Measurements from ENCODE around the gene KLF18. TPM values are rescaled to one million over a fixed set of nuclear protein-coding genes. Genes with fewer than 3 reads are reported as not detected.

KLF18 gene
- total and polyA plus RNA-seq, 4 experiments from 2014 or later = not detected

- Mint-ChIP-seq H3K4me3 (no peak overlapping the region), H3K27me3 (peaks cover 5 to 19% of the 10 kb centered on the region in 2 donors), H3K27ac (no peak overlapping the region), H3K36me3 (no peaks in the 10 kb centered on the region), H3K9me3 (no peaks in the 10 kb centered on the region), H3K4me1 (no peaks in the 10 kb centered on the region)
- H3K27ac ChIP-seq (ENCODE audit: low read depth, low read length) = no peak overlapping the region
- no peak overlapping the region for H3K4me3 ChIP-seq (ENCODE audit: low read length in 2 of 2)
- intact Hi-C loops (cut with micrococcal nuclease) = no loop called here
- ChIA-PET CTCF (ENCODE audit: partially characterized antibody) (no interaction called here), POLR2A (ENCODE audit: partially characterized antibody) (no interaction called here)
- no peaks in the 10 kb centered on the region for H3K27me3 ChIP-seq (ENCODE audit: insufficient read depth, low read length)
- no peak for DNase-seq
- no peaks in the 10 kb centered on the region for H3K36me3 ChIP-seq (ENCODE audit: insufficient read depth, low read length)
- H3K4me1 ChIP-seq (ENCODE audit: insufficient read depth, low read length) = no peaks in the 10 kb centered on the region
- no peaks in the 10 kb centered on the region for H3K9me3 ChIP-seq (ENCODE audit: control insufficient read depth in 1 of 2, low read length in 2 of 2)
These were observed 12.6 kb upstream of the KLF18 start for GRCh38 chr1:44154049-44154448.

DNA sequence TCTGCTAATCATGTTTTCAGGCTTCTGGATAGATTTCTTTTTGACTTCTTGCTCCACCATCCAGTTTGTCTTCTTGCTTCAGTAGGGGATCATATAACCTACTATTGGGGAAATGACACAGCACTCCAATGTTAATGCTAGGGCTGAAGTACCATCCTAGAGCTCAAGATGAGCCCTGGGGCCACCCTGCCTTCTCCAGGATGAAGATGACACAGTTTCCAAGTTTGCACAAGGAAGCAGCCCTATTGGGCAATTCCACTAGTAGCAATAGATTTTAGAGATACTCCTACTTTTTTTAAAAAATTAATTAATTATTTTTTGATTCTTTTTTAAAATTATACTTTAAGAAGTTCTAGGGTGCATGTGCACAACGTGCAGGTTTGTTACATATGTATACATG is 11.3 kb upstream of the KLF18 start:
- Histone ChIP-seq H3K27me3 (ENCODE audit: insufficient read depth, low read length) (no peaks in the 10 kb centered on the region), H3K4me1 (ENCODE audit: insufficient read depth, low read length) (no peaks in the 10 kb centered on the region), H3K9me3 (ENCODE audit: control insufficient read depth in 1 of 2, low read length in 2 of 2) (no peaks in the 10 kb centered on the region), H3K4me3 (ENCODE audit: low read length in 2 of 2) (no peak overlapping the region), H3K36me3 (ENCODE audit: insufficient read depth, low read length) (no peaks in the 10 kb centered on the region), H3K27ac (ENCODE audit: low read depth, low read length) (no peak overlapping the region)
- DNase-seq = no peak
- no peaks in the 10 kb centered on the region for H3K9me3 Mint-ChIP-seq
- intact Hi-C loops (cut with micrococcal nuclease) = no loop called here
- peaks cover 5 to 19% of the 10 kb centered on the region in 2 donors for H3K27me3 Mint-ChIP-seq
- no peak overlapping the region for H3K27ac Mint-ChIP-seq
- CTCF ChIA-PET (ENCODE audit: partially characterized antibody) = no interaction called here
- no peaks in the 10 kb centered on the region for H3K4me1 Mint-ChIP-seq
- POLR2A ChIA-PET (ENCODE audit: partially characterized antibody) = no interaction called here
- H3K4me3 Mint-ChIP-seq = no peak overlapping the region
- H3K36me3 Mint-ChIP-seq = no peaks in the 10 kb centered on the region

- Histone ChIP-seq H3K36me3 (ENCODE audit: insufficient read depth, low read length) (no peaks in the 10 kb centered on the region), H3K4me3 (ENCODE audit: low read length in 2 of 2) (no peak overlapping the region), H3K27me3 (ENCODE audit: insufficient read depth, low read length) (no peaks in the 10 kb centered on the region), H3K9me3 (ENCODE audit: control insufficient read depth in 1 of 2, low read length in 2 of 2) (no peaks in the 10 kb centered on the region), H3K27ac (ENCODE audit: low read depth, low read length) (no peak overlapping the region), H3K4me1 (ENCODE audit: insufficient read depth, low read length) (no peaks in the 10 kb centered on the region)
- Mint-ChIP-seq H3K27ac (no peak overlapping the region), H3K27me3 (peaks cover 5 to 19% of the 10 kb centered on the region in 2 donors), H3K4me3 (no peak overlapping the region), H3K36me3 (peaks cover 0 to under 1% of the 10 kb centered on the region in 2 donors), H3K9me3 (peaks cover 0 to 3% (median under 1%) of the 10 kb centered on the region in 8 donors), H3K4me1 (no peaks in the 10 kb centered on the region)
- POLR2A ChIA-PET (ENCODE audit: partially characterized antibody) = no interaction called here
- DNase-seq = no peak
- CTCF ChIA-PET (ENCODE audit: partially characterized antibody) = no interaction called here
- intact Hi-C loops (cut with micrococcal nuclease) = no loop called here
These were observed 10.4 kb upstream of the KLF18 start for GRCh38 chr1:44151808-44152207.

DNA sequence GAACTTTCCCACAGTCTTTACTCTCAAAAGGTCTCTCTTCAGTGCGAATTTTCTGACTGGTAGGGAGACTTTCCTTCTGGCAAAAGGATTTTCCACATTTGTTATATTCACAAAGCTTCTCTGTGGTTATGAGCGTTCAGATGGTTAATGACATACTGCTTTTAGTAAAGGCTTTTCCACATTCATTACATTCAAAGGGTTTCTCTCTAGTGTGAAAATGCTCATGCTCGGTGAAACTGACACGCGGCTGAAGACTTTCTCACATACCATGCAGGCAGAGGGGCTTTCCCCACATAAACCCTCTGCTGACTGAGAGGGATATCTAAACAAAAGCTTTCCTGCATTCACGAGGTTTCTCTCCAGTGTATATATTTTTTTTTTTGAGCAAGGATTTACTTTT is 9.9 kb upstream of the KLF18 start:
- intact Hi-C loops (cut with micrococcal nuclease) = no loop called here
- Histone ChIP-seq H3K27me3 (ENCODE audit: insufficient read depth, low read length) (no peaks in the 10 kb centered on the region), H3K9me3 (ENCODE audit: control insufficient read depth in 1 of 2, low read length in 2 of 2) (no peaks in the 10 kb centered on the region), H3K4me3 (ENCODE audit: low read length in 2 of 2) (no peak overlapping the region), H3K27ac (ENCODE audit: low read depth, low read length) (no peak overlapping the region), H3K36me3 (ENCODE audit: insufficient read depth, low read length) (no peaks in the 10 kb centered on the region), H3K4me1 (ENCODE audit: insufficient read depth, low read length) (no peaks in the 10 kb centered on the region)
- peaks cover 5 to 19% of the 10 kb centered on the region in 2 donors for H3K27me3 Mint-ChIP-seq
- H3K9me3 Mint-ChIP-seq = peaks cover 0 to 8% (median 5%) of the 10 kb centered on the region in 8 donors
- ChIA-PET CTCF (ENCODE audit: partially characterized antibody) (no interaction called here), POLR2A (ENCODE audit: partially characterized antibody) (no interaction called here)
- peak overlapping the region in 1 of 7 donors; percentile 10 for H3K27ac Mint-ChIP-seq
- no peak for DNase-seq
- no peaks in the 10 kb centered on the region for H3K4me1 Mint-ChIP-seq
- H3K4me3 Mint-ChIP-seq = no peak overlapping the region
- H3K36me3 Mint-ChIP-seq = peaks cover 0 to 4% of the 10 kb centered on the region in 2 donors

DNA sequence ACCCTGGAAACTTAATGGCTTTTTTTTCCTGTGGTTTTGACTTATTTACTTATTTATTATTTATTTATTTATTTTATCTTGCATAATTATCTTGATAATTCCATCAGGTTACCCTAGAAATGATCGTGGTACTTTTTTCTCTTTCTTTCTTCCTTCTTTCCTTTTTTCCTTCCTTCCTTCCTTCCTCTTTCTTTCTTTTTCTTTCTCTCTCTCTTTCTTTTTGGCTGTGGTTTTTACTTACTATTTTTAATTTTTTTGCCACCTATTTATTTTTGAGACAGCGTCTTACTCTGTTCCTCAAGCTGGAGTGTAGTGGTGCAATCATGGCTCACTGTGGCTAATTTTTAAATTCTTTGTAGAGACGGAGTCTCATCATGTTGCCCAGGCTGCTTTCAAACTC is 6.2 kb upstream of the KLF18 start:
- Histone ChIP-seq H3K27ac (ENCODE audit: low read depth, low read length) (no peak overlapping the region), H3K36me3 (ENCODE audit: insufficient read depth, low read length) (no peaks in the 10 kb centered on the region), H3K27me3 (ENCODE audit: insufficient read depth, low read length) (no peaks in the 10 kb centered on the region), H3K9me3 (ENCODE audit: control insufficient read depth in 1 of 2, low read length in 2 of 2) (peaks cover 0 to 7% of the 10 kb centered on the region in 2 donors), H3K4me3 (ENCODE audit: low read length in 2 of 2) (no peak overlapping the region), H3K4me1 (ENCODE audit: insufficient read depth, low read length) (no peaks in the 10 kb centered on the region)
- POLR2A ChIA-PET (ENCODE audit: partially characterized antibody) = no interaction called here
- H3K4me1 Mint-ChIP-seq = no peaks in the 10 kb centered on the region
- no peak for DNase-seq
- peaks cover 4 to 7% of the 10 kb centered on the region in 2 donors for H3K36me3 Mint-ChIP-seq
- H3K4me3 Mint-ChIP-seq = no peak overlapping the region
- H3K27me3 Mint-ChIP-seq = peaks cover 6 to 14% of the 10 kb centered on the region in 2 donors
- H3K9me3 Mint-ChIP-seq = peaks cover 5 to 37% (median 27%) of the 10 kb centered on the region in 8 donors
- CTCF ChIA-PET (ENCODE audit: partially characterized antibody) = no interaction called here
- intact Hi-C loops (cut with micrococcal nuclease) = no loop called here
- H3K27ac Mint-ChIP-seq = no peak overlapping the region

- H3K4me3 ChIP-seq (ENCODE audit: low read length in 2 of 2) = no peak overlapping the region
- no peaks in the 10 kb centered on the region for H3K36me3 ChIP-seq (ENCODE audit: insufficient read depth, low read length)
- intact Hi-C loops (cut with micrococcal nuclease) = no loop called here
- no peak overlapping the region for H3K4me3 Mint-ChIP-seq
- CTCF ChIA-PET (ENCODE audit: partially characterized antibody) = no interaction called here
- POLR2A ChIA-PET (ENCODE audit: partially characterized antibody) = no interaction called here
- no peaks in the 10 kb centered on the region for H3K4me1 Mint-ChIP-seq
- no peak overlapping the region for H3K27ac Mint-ChIP-seq
- H3K9me3 ChIP-seq (ENCODE audit: control insufficient read depth in 1 of 2, low read length in 2 of 2) = peaks cover 0 to 7% of the 10 kb centered on the region in 2 donors
- peaks cover 4 to 7% of the 10 kb centered on the region in 2 donors for H3K36me3 Mint-ChIP-seq
- peaks cover 5 to 38% (median 27%) of the 10 kb centered on the region in 8 donors for H3K9me3 Mint-ChIP-seq
- DNase-seq = no peak
- H3K27me3 Mint-ChIP-seq = peaks cover 3 to 12% of the 10 kb centered on the region in 2 donors
- H3K27ac ChIP-seq (ENCODE audit: low read depth, low read length) = no peak overlapping the region
- H3K27me3 ChIP-seq (ENCODE audit: insufficient read depth, low read length) = no peaks in the 10 kb centered on the region
- no peaks in the 10 kb centered on the region for H3K4me1 ChIP-seq (ENCODE audit: insufficient read depth, low read length)
These were observed 5.3 kb upstream of the KLF18 start for GRCh38 chr1:44146536-44147361.

DNA sequence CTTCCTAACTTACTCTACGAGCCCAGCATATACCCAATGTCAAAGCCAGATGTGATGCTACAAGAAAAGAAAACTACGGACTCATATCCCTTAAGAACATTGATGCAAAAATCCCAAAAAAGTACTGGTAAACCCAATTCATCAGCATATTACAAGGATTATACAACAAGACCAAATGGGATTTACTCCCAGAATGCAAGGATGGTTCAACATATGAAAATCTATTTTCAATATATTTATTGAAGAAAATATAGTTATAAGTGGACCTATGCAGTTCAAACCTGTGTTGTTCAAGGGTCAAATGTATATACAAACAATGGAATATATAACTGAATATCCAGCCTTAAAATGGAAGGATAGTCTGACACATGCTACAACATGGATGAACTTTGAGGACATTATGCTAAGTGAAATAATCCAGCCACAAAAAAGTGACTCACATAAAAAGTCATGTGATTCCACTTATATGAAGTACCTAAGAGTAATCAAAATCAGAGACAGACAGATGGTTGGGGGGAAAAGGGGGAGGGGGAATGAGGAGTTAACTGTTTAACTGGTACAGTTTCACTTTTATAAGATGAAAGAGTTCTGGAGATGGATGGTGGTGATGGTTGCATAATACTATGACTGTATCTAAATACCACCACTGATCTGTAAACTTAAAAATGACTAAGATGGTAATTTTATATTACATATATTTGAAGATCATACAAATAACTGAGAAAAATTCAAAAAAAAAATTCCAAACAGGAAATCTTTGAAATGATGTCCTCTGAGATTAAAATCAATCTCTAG is 3.7 kb upstream of the KLF18 start:
- Mint-ChIP-seq H3K9me3 (peaks cover 5 to 38% (median 27%) of the 10 kb centered on the region in 8 donors), H3K27me3 (peaks cover 6 to 7% of the 10 kb centered on the region in 2 donors), H3K4me3 (no peak overlapping the region), H3K27ac (no peak overlapping the region), H3K4me1 (no peaks in the 10 kb centered on the region), H3K36me3 (peaks cover 4 to 7% of the 10 kb centered on the region in 2 donors)
- Histone ChIP-seq H3K27ac (ENCODE audit: low read depth, low read length) (no peak overlapping the region), H3K9me3 (ENCODE audit: control insufficient read depth in 1 of 2, low read length in 2 of 2) (peaks cover 0 to 7% of the 10 kb centered on the region in 2 donors), H3K4me1 (ENCODE audit: insufficient read depth, low read length) (no peaks in the 10 kb centered on the region), H3K4me3 (ENCODE audit: low read length in 2 of 2) (no peak overlapping the region), H3K27me3 (ENCODE audit: insufficient read depth, low read length) (no peaks in the 10 kb centered on the region), H3K36me3 (ENCODE audit: insufficient read depth, low read length) (no peaks in the 10 kb centered on the region)
- ChIA-PET CTCF (ENCODE audit: partially characterized antibody) (no interaction called here), POLR2A (ENCODE audit: partially characterized antibody) (no interaction called here)
- no peak for DNase-seq
- intact Hi-C loops (cut with micrococcal nuclease) = no loop called here

All from CD4-positive, alpha-beta memory T cell (primary cell).